Epithelial cell of esophagus (primary cell): ENCODE results near the gene ITPKB.

Source experiments
- DNase-seq: peaks from one replicate; pipeline ENCODE4 v3.0.0; 2010; ENCODE audit warnings: low read depth
- H3K4me3 ChIP-seq: 2 replicates; pipeline ENCODE4 v1.5.1; 2011; ENCODE audit warnings: mild to moderate bottlenecking, low read length, control low read depth
- TF ChIP-seq, protein P1 (sequence below): IDR thresholded peaks from 2 replicates; pipeline ENCODE4 v1.5.1; 2011; ENCODE audit warnings: low read depth, mild to moderate bottlenecking, low read length, control low read depth, inconsistent platforms; ENCODE audit not compliant: insufficient read depth; ENCODE audit errors: missing control alignments

The ITPKB gene

DNA sequence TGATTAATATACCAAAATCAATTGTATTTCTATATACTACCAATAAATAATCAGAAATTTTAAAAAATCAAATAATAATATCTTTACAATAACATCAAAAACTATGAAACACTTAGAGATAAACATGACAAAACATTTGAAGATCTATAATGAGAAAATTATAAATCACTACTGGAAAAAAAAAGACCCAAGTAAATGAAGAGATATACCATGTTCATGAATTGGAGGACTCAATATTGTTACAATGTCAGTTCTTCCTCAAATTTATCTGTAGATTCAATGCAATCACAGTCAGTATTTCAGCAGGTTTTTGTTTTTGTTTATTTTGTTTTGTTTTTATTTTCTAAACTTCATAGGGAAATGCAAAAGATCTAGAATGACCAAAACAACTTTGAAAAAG lies 4.2 kb upstream of the ITPKB start:
- TF ChIP-seq, protein P1, sequence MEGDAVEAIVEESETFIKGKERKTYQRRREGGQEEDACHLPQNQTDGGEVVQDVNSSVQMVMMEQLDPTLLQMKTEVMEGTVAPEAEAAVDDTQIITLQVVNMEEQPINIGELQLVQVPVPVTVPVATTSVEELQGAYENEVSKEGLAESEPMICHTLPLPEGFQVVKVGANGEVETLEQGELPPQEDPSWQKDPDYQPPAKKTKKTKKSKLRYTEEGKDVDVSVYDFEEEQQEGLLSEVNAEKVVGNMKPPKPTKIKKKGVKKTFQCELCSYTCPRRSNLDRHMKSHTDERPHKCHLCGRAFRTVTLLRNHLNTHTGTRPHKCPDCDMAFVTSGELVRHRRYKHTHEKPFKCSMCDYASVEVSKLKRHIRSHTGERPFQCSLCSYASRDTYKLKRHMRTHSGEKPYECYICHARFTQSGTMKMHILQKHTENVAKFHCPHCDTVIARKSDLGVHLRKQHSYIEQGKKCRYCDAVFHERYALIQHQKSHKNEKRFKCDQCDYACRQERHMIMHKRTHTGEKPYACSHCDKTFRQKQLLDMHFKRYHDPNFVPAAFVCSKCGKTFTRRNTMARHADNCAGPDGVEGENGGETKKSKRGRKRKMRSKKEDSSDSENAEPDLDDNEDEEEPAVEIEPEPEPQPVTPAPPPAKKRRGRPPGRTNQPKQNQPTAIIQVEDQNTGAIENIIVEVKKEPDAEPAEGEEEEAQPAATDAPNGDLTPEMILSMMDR = no peak
- DNase-seq = no peak

DNA sequence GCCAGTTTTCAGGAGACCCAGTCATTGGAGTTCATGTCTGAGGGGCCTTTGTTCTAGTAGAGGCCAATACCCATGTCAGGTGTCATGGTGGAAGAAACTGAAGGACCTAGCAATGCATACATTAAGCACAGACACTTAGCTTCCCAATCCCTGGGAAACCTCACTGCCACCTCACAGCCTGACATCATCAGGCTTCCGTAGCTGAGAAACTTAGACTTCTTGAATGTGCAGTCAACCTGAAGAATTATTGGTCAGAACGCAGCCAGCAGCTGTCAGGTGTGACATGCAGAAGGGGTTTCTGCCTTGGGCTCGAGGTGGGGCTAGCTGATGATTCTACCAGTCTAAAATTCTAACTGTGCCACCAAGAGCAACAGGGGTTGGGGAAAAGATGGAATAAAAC lies 1.9 kb upstream of the ITPKB start:
- no peak overlapping the region for H3K4me3 ChIP-seq
- DNase-seq = no peak
- TF ChIP-seq, protein P1 = no peak

More for the DNA sequence above, 4.2 kb upstream of the ITPKB start:
- no peak overlapping the region for H3K4me3 ChIP-seq

DNA sequence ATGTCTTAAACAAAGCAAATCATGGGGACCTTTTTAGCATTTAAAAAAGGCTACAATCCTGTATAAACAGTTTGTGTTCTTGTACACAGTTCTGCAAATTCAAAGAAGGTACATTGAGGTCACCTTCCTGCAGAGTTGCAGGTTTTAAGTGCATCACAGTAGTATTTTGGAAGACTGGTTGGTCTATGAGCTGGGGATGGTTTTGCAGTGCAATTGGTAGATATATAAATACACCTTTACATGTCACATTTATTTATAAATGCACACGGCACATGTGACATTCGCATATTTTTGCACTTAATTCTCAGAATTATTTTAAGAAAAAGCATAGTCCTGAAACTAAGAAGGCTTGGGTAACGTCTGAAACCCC lies 599 bp upstream of the ITPKB start:
- no peak for DNase-seq

DNA sequence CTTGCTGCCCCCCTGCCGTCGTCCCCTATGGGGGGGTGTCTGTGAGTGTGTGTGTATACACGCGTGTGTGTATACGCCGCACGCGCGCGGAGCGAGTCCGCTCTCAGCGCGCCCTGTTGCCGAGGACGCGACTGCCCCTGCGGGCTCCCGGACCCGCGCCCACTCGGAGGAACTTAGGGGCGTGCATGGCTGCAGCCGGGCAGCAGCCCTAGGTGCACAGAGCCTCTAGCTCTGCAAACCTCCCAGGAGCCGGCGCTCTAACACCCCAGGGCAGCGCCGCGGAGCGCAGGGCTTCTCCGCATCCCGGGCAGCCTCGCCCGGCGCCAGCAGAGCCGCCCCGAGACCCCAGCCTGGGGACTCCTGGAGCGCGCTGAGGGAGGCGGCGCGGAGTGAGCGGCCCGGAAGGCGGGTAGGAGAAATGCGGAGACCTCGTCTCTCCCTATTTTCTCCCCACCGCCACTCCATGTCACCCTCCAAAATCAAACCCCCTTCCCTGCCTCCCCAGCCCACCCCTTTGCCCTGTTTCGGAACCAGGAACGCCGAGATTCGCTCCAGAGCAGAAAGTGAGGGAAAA lies 574 bp downstream of the ITPKB start:
- peak; percentile 46 for DNase-seq
- peak overlapping the region; percentile 63 for H3K4me3 ChIP-seq
- TF ChIP-seq, protein P1 = peak; percentile 1

More for the DNA sequence above, 599 bp upstream of the ITPKB start:
- TF ChIP-seq, protein P1 = no peak
- H3K4me3 ChIP-seq = no peak overlapping the region

DNA sequence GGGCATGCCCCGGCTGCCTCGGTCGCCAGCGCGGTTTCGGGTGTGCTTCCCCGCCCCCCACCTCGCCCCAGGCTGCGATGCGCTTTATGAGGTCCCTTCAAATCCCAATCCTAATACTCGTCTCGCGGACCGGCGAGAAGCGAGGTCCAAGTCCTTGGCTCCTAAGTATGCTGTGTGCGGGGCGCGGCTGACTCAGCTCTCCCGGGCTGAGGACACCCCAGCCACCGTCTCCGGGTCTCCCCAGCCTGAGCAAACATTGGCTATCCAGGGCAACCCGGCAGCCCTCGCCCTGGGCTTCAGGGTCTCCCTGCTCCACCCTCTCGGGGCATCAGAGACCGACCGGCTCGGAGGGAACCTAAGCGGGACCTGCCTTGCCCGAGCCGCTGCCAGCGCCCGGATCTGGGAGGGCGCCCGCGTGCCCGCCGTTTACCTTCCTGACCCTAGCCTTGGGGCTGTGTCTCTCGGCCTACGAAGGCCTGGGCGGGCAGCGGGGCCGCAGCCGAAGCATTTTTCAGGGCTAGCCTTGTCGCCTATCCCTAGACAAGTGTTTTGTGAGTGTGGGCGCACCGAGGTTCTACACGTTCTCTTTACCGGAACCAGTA lies 1.2 kb downstream of the ITPKB start:
- TF ChIP-seq, protein P1 = no peak
- peak overlapping the region; percentile 63 for H3K4me3 ChIP-seq
- peak; percentile 54 for DNase-seq

DNA sequence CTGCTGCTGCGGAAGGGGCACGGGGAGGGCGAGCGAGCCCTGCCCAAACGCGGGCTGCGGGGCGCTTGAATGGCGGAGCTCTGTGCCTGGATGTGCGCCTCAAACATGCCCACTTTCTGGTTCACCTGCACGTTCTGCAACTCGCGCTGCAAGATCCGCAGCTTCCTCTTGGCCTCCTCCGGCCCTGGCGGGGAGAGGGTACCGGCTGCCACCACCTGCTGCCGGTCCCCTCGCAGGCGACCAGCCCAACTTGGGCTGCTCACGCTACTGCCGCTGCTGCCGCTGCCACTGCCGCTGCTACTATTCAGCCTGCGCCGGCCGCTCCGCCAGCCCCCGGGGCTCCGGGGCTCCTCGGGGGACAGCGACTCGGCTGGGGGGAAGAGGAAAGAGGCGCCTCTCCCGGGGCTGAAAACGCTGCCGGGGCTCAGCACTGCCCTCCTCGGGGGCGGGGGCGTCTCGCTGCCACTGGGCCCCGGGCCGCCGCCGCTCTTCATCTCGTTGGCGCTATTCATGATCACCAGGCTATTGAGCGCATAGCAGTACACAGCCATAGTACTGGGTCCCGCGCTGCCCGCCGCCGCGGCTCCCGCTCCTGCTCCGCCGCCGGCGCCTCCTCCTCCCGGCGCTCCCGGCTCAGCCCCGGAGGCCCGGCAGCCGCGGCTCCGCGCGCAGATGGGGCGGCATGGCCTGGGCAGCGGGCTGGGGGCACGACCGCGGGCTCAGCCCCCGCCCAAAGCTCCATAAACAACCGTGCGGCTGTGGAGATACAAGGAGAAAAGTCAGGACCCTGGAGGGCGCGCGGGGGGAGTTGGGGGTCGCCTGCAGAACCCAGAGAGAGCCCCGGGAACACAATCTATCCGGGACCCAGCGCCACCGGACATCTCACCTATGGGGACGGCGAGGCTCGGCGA lies 1.9 kb downstream of the ITPKB start:
- TF ChIP-seq, protein P1 = no peak
- DNase-seq = peak; percentile 59
- H3K4me3 ChIP-seq = peak overlapping the region; percentile 63
